ENCODE results near the gene EPB42.

GRCh38 chr15:43198992-43199391, 21.8 kb downstream of the EPB42 start:
- no peak for TF ChIP-seq ESRRA (CRISPR knock-in tag; IDR thresholded peaks at IDR 0.05; ENCODE audit: borderline replicate concordance)
- TF ChIP-seq ATF1 (CRISPR knock-in tag; IDR thresholded peaks at IDR 0.05), result no peak
- TF ChIP-seq ZNF138 (CRISPR knock-in tag; conservative IDR thresholded peaks at IDR 0.05), result no peak
- TF ChIP-seq CTCF (IDR thresholded peaks at IDR 0.05), result no peak
- TF ChIP-seq TEAD1 (CRISPR knock-in tag; IDR thresholded peaks at IDR 0.05), result no peak
- no peak for TF ChIP-seq MAX (CRISPR knock-in tag; IDR thresholded peaks at IDR 0.05)
- no peak for TF ChIP-seq ZNF232 (CRISPR knock-in tag; IDR thresholded peaks at IDR 0.05)
- no peak for TF ChIP-seq ZMAT4 (CRISPR knock-in tag; IDR thresholded peaks at IDR 0.05)
- no peak for TF ChIP-seq E2F4 (CRISPR knock-in tag; IDR thresholded peaks at IDR 0.05; ENCODE audit: borderline replicate concordance, low read depth)
- no peak for TF ChIP-seq ELF4 (CRISPR knock-in tag; IDR thresholded peaks at IDR 0.05; ENCODE audit: low read depth)
- TF ChIP-seq PRDM15 (CRISPR knock-in tag; IDR thresholded peaks at IDR 0.05), result no peak
- no peak for TF ChIP-seq SP1 (CRISPR knock-in tag; conservative IDR thresholded peaks at IDR 0.05)
